H1 (cell line): ENCODE results near the gene FANCE. TPM values are rescaled to one million over a fixed set of nuclear protein-coding genes. Genes with fewer than 3 reads are reported as not detected.

Experiments
- CTCF ChIA-PET: fragments of 300-600 bp; sonication (Branson Sonifier 250); formaldehyde crosslinking; loops from one replicate; lab custom pipeline; 2021; ENCODE audit not compliant: partially characterized antibody; lab: Charles Lee
- POLR2A ChIA-PET: fragments of 300-600 bp; sonication (Branson Sonifier 250); formaldehyde crosslinking; loops from one replicate; lab custom pipeline; 2021; ENCODE audit warnings: inconsistent platforms; ENCODE audit not compliant: partially characterized antibody; lab: Charles Lee
- DNase-seq, 2 experiments: peaks; one replicate each; pipeline versions ENCODE4 v3.0.0 to v3.0.0-alpha.2; 2010 to 2022; ENCODE audit warnings: low spot score in 2 of 2, low read depth in 1 of 2, mixed read lengths in 1 of 2
- FAIRE-seq: peaks from 2 replicates; lab custom pipeline; 2011; peaks lifted over from hg19 to GRCh38; lab: Jason Lieb, UNC
- H2AFZ ChIP-seq: 2 replicates; pipeline ENCODE4 v1.8.1; 2012; ENCODE audit warnings: low read length, inconsistent platforms
- H2AK5ac ChIP-seq: 2 replicates; pipeline ENCODE4 v1.6.1; 2013; ENCODE audit warnings: low read depth, low read length
- H2BK120ac ChIP-seq: replicated peaks from 2 replicates; pipeline ENCODE3; 2013; ENCODE audit warnings: low read depth, low read length, inconsistent platforms
- H2BK12ac ChIP-seq: 2 replicates; pipeline ENCODE4 v1.6.1; 2013; ENCODE audit warnings: low read depth, low read length
- H2BK15ac ChIP-seq: 2 replicates; pipeline ENCODE4 v1.6.1; 2013; ENCODE audit warnings: low read length
- H2BK20ac ChIP-seq: 2 replicates; pipeline ENCODE4 v1.6.1; 2013; ENCODE audit warnings: low read length
- H2BK5ac ChIP-seq: 2 replicates; pipeline ENCODE4 v1.6.1; 2013; ENCODE audit warnings: low read depth, low read length
- H3K14ac ChIP-seq: 2 replicates; pipeline ENCODE4 v1.6.1; 2013; ENCODE audit warnings: inconsistent platforms; ENCODE audit not compliant: insufficient read length
- H3K18ac ChIP-seq: 2 replicates; pipeline ENCODE4 v1.6.1; 2013; ENCODE audit warnings: low read length; ENCODE audit errors: extremely low read depth
- H3K23ac ChIP-seq: 2 replicates; pipeline ENCODE4 v1.6.1; 2013; ENCODE audit warnings: inconsistent platforms; ENCODE audit not compliant: insufficient read length
- H3K23me2 ChIP-seq: 2 replicates; pipeline ENCODE4 v1.6.1; 2013; ENCODE audit warnings: low read depth, low read length
- H3K27ac ChIP-seq: 2 replicates; pipeline ENCODE4 v1.6.1; 2011; ENCODE audit warnings: low read depth, low read length, inconsistent platforms
- H3K27me3 ChIP-seq, 4 experiments: replicated peaks in 1 of 4; 1 replicate in 1 of 4; 2 replicates in 3 of 4; pipeline versions ENCODE4 v1.6.1 to v1.8.1; 2011 to 2013; ENCODE audit warnings: low read length in 3 of 4, mild to moderate bottlenecking in 3 of 4, inconsistent platforms in 2 of 4, mixed read lengths in 2 of 4, moderate library complexity in 1 of 4; ENCODE audit not compliant: control insufficient read depth in 3 of 4, insufficient read depth in 3 of 4; ENCODE audit errors: extremely low read depth in 1 of 4
- H3K36me3 ChIP-seq, 4 experiments: 2 replicates each; pipeline versions ENCODE4 v1.6.1 to v1.8.1; 2011 to 2013; ENCODE audit warnings: mild to moderate bottlenecking in 4 of 4, low read length in 3 of 4, moderate library complexity in 2 of 4, control low read depth in 1 of 4, inconsistent platforms in 1 of 4; ENCODE audit not compliant: insufficient read depth in 4 of 4, control insufficient read depth in 2 of 4
- H3K4ac ChIP-seq: replicated peaks from 2 replicates; pipeline ENCODE3; 2013; ENCODE audit warnings: low read length, low read depth, mixed read lengths, inconsistent platforms; ENCODE audit not compliant: insufficient read length
- H3K4me1 ChIP-seq, 4 experiments: replicated peaks in 1 of 4; 1 replicate in 1 of 4; 2 replicates in 3 of 4; pipeline versions ENCODE4 v1.6.1 to v1.8.1; 2011 to 2013; ENCODE audit warnings: low read length in 3 of 4, inconsistent platforms in 2 of 4, mixed read lengths in 1 of 4; ENCODE audit not compliant: insufficient read depth in 4 of 4, control insufficient read depth in 3 of 4
- H3K4me2 ChIP-seq, 2 experiments: 2 replicates each; pipeline versions ENCODE4 v1.6.1 to v1.8.1; 2011 to 2013; ENCODE audit warnings: low read depth in 2 of 2, low read length in 2 of 2, control low read depth in 1 of 2, inconsistent platforms in 1 of 2, mild to moderate bottlenecking in 1 of 2; ENCODE audit not compliant: insufficient read depth in 1 of 2
- H3K4me3 ChIP-seq, 4 experiments: fragments of 200-600, 300-600 bp in 1 of 4; sonication (generic), shearing (Covaris generic), sonication (Bioruptor Twin) in 1 of 4; 2 replicates each; pipeline versions ENCODE4 v1.5.1 to v1.8.1; 2011 to 2016; ENCODE audit warnings: low read length in 4 of 4, low read depth in 3 of 4, control low read depth in 2 of 4, inconsistent platforms in 2 of 4, mild to moderate bottlenecking in 2 of 4, mixed read lengths in 1 of 4, moderate library complexity in 1 of 4; ENCODE audit not compliant: insufficient read depth in 2 of 4; ENCODE audit errors: extremely low read depth in 1 of 4
- H3K56ac ChIP-seq: replicated peaks from 2 replicates; pipeline ENCODE3; 2013; ENCODE audit warnings: low read depth, mild to moderate bottlenecking, mixed read lengths, low read length, inconsistent platforms; ENCODE audit not compliant: insufficient read length
- H3K79me1 ChIP-seq: 2 replicates; pipeline ENCODE4 v1.6.1; 2013; ENCODE audit warnings: low read depth, low read length, control low read depth
- H3K79me2 ChIP-seq, 2 experiments: 2 replicates each; pipeline versions ENCODE4 v1.6.1 to v1.8.1; 2012 to 2013; ENCODE audit warnings: low read length in 2 of 2, mild to moderate bottlenecking in 2 of 2, inconsistent platforms in 1 of 2; ENCODE audit not compliant: insufficient read depth in 2 of 2, control insufficient read depth in 1 of 2
- H3K9ac ChIP-seq, 4 experiments: replicated peaks in 1 of 4; 1 replicate in 1 of 4; 2 replicates in 3 of 4; pipeline versions ENCODE4 v1.6.1 to v1.8.1; 2011 to 2013; ENCODE audit warnings: low read depth in 3 of 4, low read length in 3 of 4, control low read depth in 2 of 4, mild to moderate bottlenecking in 2 of 4, moderate library complexity in 2 of 4, inconsistent platforms in 1 of 4; ENCODE audit errors: extremely low read depth in 1 of 4
- H3K9me3 ChIP-seq, 2 experiments: 2 replicates each; pipeline versions ENCODE4 v1.6.1 to v1.8.1; 2012 to 2013; ENCODE audit warnings: mild to moderate bottlenecking in 2 of 2, moderate library complexity in 2 of 2, control low read depth in 1 of 2, inconsistent platforms in 1 of 2, low read depth in 1 of 2, low read length in 1 of 2, mixed read lengths in 1 of 2; ENCODE audit not compliant: insufficient read depth in 2 of 2
- H4K20me1 ChIP-seq, 2 experiments: replicated peaks in 1 of 2; 2 replicates each; pipeline versions ENCODE3 to v1.8.1; 2011 to 2013; ENCODE audit warnings: inconsistent platforms in 2 of 2, low read length in 2 of 2, mild to moderate bottlenecking in 1 of 2; ENCODE audit not compliant: insufficient read depth in 2 of 2, control insufficient read depth in 1 of 2
- H4K5ac ChIP-seq: 2 replicates; pipeline ENCODE4 v1.6.1; 2013; ENCODE audit warnings: low read length, low read depth, mixed read lengths, inconsistent platforms; ENCODE audit not compliant: insufficient read length
- H4K8ac ChIP-seq: 2 replicates; pipeline ENCODE4 v1.8.0; 2013; ENCODE audit warnings: mild to moderate bottlenecking, moderate library complexity, low read length, inconsistent platforms; ENCODE audit not compliant: insufficient read depth; ENCODE audit errors: extremely low read depth
- H4K91ac ChIP-seq: replicated peaks from 2 replicates; pipeline ENCODE3; 2013; ENCODE audit warnings: low read length, mixed read lengths, inconsistent platforms; ENCODE audit not compliant: insufficient read length
- POLR2AphosphoS5 ChIP-seq: IDR thresholded peaks from 2 replicates; pipeline ENCODE4 v1.6.1; 2011; ENCODE audit warnings: low read depth, low read length
- WGBS, 2 experiments: shearing (Covaris generic) in 1 of 2; methylation state at CpG; one replicate each; pipeline versions ENCODE4 v1.1.6 to v1.1.7; 2013 to 2015; ENCODE audit warnings: low lambda C conversion rate in 2 of 2, mixed read lengths in 2 of 2, inconsistent platforms in 1 of 2, low coverage in 1 of 2, missing lambda C conversion rate in 1 of 2; ENCODE audit not compliant: insufficient replicate concordance in 2 of 2, insufficient coverage in 1 of 2, insufficient read length in 1 of 2; ENCODE audit errors: extremely low coverage in 1 of 2, missing lambda C conversion rate in 1 of 2; 5-methylcytosine and 5-hydroxymethylcytosine counted together
- polyA plus RNA-seq, 7 experiments: library from polyadenylated mRNA; depleted of rRNA in 3 of 7; stranded (reverse) in 5 of 7; unstranded in 2 of 7; fragments of >200 nt in 5 of 7; fragments of 200-250 nt in 2 of 7; gene quantifications; 1 replicate in 5 of 7; 2 replicates in 1 of 7; 4 replicates in 1 of 7; pipeline versions ENCODE4 v1.2.1 to v1.2.3, GENCODE V29; 2011 to 2013; ENCODE audit warnings: missing spikeins in 2 of 7, mixed read lengths in 2 of 7
- total RNA-seq: library from RNA; stranded (reverse); fragmentation: NEBNext Ultra II Directional; extraction: Animal tissue kit (Norgen Biotek cat#: 25700); gene quantifications from 2 replicates; pipeline ENCODE4 v1.2.1, GENCODE V29; 2021
- TF ChIP-seq, protein P1 (sequence below): IDR thresholded peaks from 2 replicates; pipeline ENCODE4 v1.6.1; 2012; ENCODE audit warnings: low read length, inconsistent platforms

Gene FANCE
- total and polyA plus RNA-seq, 2 of the 8 experiments (the other 6 are each of a cell fraction or from before 2014, with no cell fraction given) = 16.1 to 17.0 TPM

- WGBS, 2 experiments = 89% methylated on average over 9 of the region's 9 CpGs; no CpG with 5 or more reads in 1 of the 2 experiments
- TF ChIP-seq, protein P1, sequence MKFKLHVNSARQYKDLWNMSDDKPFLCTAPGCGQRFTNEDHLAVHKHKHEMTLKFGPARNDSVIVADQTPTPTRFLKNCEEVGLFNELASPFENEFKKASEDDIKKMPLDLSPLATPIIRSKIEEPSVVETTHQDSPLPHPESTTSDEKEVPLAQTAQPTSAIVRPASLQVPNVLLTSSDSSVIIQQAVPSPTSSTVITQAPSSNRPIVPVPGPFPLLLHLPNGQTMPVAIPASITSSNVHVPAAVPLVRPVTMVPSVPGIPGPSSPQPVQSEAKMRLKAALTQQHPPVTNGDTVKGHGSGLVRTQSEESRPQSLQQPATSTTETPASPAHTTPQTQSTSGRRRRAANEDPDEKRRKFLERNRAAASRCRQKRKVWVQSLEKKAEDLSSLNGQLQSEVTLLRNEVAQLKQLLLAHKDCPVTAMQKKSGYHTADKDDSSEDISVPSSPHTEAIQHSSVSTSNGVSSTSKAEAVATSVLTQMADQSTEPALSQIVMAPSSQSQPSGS = no peak
- peak; percentile 82; the same call in 1 of the 2 replicates for TF ChIP-seq POLR2AphosphoS5
- no peak overlapping the region for H3K4me2 ChIP-seq
- no peak overlapping the region for H3K14ac ChIP-seq
- H4K8ac ChIP-seq = peak overlapping the region; percentile 59; the same call in 1 of the 2 replicates
- peaks cover 11% of the 10 kb centered on the region for H3K23me2 ChIP-seq
- no peaks in the 10 kb centered on the region for H3K27me3 ChIP-seq
- ChIA-PET CTCF (interaction anchor here (0.6 to 2.7 kb wide), 8 partner anchors 9 to 176 kb away, joined by 3 to 8 read pairs (median 3); no protein-coding TSS in a partner anchor), POLR2A (interaction anchor here (0.6 to 30.9 kb wide), 18 partner anchors 8 to 279 kb away, joined by 3 to 1319 read pairs (median 4); partner anchors contain the start of genes DEF6, FANCE and TEAD3)
- H3K23ac ChIP-seq = no peak overlapping the region
- H4K5ac ChIP-seq = no peak overlapping the region
- no peak overlapping the region for H3K4ac ChIP-seq
- H3K9me3 ChIP-seq = no peaks in the 10 kb centered on the region; a peak in 1 of 4 replicates
- peaks cover 32 to 33% of the 10 kb centered on the region in 2 experiments for H4K20me1 ChIP-seq
- FAIRE-seq (no peak), DNase-seq (peak in 1 of 2 experiments; percentile 57)
- peaks cover 0 to 8% (median 5%) of the 10 kb centered on the region in 4 experiments; a peak in 6 of 7 replicates for H3K4me1 ChIP-seq
- no peak overlapping the region for H3K18ac ChIP-seq
- H2AFZ ChIP-seq = no peak overlapping the region
- H2BK20ac ChIP-seq = no peak overlapping the region
- H3K79me1 ChIP-seq = peaks cover 4% of the 10 kb centered on the region; the same call in 1 of the 2 replicates
- H2BK15ac ChIP-seq = no peak overlapping the region
- H2AK5ac ChIP-seq = no peak overlapping the region
- H3K56ac ChIP-seq = no peak overlapping the region
- H4K91ac ChIP-seq = no peak overlapping the region
- H3K79me2 ChIP-seq = peaks cover 14 to 29% of the 10 kb centered on the region in 2 experiments
- H2BK120ac ChIP-seq = no peak overlapping the region
- peaks cover 24 to 61% (median 32%) of the 10 kb centered on the region in 4 experiments for H3K36me3 ChIP-seq
- no peak overlapping the region for H3K4me3 ChIP-seq
- no peak overlapping the region for H3K27ac ChIP-seq
- H3K9ac ChIP-seq = no peak overlapping the region; a peak in 1 of 7 replicates
- no peak overlapping the region for H2BK12ac ChIP-seq
- H2BK5ac ChIP-seq = peak overlapping the region; percentile 4; the same call in 1 of the 2 replicates
These were observed 21.1 kb downstream of the FANCE start for GRCh38 chr6:35473075-35473849.
